Measurements from ENCODE around the gene NFATC1.

The NFATC1 gene

GRCh38 chr18:79459946-79460480 lies 64.3 kb downstream of the NFATC1 start:
- no peak for DNase-seq

DNA sequence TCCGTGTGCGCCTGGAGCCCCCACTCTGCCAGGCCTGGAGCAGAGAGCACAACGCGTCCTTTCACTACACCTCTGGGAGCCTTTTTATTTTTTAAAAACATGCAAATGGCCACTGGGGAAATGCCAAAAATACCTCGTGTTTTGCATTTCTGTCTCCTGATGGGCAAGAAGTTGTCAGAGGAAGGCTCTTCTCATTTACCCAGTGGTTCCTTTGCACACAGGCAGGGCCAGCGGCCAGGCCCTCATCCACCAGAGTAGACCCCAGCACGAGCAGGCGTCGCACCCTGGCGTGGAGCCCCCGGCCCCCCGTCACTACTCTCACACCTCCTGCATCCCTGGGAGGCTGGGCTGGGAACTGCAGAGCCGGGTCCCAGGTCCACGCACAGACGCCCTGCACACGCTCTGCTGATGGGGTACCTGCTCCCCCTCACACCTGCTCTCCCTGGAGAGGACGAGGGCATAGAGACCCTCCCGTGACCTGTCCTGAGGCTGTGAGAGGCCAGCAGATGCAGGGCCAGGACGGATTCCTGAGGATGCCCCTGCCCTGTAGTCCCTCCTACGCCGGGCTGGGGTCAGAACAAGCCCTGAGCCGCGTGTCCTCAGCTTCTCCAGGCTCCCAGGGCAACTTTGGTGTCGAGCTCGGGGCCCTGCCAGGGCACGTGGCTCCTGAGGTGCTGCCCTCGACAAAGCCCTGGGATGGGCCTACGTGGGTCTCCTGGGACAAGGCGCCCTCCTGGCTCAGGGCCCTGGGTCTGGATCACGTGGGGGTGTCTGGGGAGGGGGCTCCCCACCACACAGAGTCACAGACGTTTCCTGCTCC lies 65.0 kb downstream of the NFATC1 start:
- DNase-seq, result no peak

- DNase-seq, result no peak
These were observed 65.9 kb downstream of the NFATC1 start for GRCh38 chr18:79461627-79462026.

- no peak for DNase-seq
These were observed 67.8 kb downstream of the NFATC1 start for GRCh38 chr18:79463424-79463960.

- no peak for DNase-seq
These were observed 69.8 kb downstream of the NFATC1 start for GRCh38 chr18:79465392-79465991.

DNA sequence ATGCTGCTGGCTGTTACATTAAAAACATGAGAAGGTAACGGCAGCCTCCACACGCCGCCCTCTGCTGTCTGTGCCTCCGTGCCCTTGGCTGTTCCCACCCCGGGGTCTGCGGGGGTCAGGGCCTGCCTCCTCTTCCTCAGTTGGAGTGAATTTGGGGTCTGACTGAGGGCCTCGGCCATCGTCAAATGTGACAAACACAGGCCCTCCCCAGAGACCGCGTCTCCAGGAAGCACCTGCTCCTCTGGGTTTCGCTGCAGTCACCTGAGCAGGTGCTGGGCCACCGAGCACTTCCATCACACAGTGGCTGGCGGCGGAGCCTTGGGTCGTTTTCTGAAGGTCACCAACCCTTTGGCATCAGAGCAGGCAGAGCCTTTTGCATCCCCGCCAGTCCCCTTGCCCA lies 70.9 kb downstream of the NFATC1 start:
- no peak for DNase-seq

DNA sequence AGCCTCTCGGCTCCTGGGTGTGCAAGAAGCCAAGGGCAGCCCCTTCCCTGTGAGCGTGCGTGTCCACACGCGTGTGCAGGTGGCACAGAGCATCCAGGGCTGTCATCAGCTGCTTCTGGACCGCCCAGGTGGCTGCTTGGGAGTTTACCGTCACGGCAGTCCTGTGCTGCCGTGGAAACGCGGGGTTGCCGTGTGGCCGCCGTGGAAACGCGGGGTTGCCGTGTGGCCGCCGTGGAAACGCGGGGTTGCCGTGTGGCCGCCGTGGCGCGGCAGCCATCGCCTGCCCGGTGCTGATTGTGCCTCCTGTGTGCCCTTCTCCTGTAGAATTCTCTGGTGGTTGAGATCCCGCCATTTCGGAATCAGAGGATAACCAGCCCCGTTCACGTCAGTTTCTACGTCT lies 71.4 kb downstream of the NFATC1 start:
- no peak for DNase-seq

- no peak for DNase-seq
These were observed 72.5 kb downstream of the NFATC1 start for GRCh38 chr18:79468119-79468789.

- no peak for DNase-seq
These were observed 73.6 kb downstream of the NFATC1 start for GRCh38 chr18:79469309-79469708.

GRCh38 chr18:79469751-79470505 lies 74.2 kb downstream of the NFATC1 start:
- no peak for DNase-seq

GRCh38 chr18:79470547-79470946 lies 74.8 kb downstream of the NFATC1 start:
- DNase-seq, result no peak

- no peak for DNase-seq
These were observed 75.3 kb downstream of the NFATC1 start for GRCh38 chr18:79471046-79471445.

DNA sequence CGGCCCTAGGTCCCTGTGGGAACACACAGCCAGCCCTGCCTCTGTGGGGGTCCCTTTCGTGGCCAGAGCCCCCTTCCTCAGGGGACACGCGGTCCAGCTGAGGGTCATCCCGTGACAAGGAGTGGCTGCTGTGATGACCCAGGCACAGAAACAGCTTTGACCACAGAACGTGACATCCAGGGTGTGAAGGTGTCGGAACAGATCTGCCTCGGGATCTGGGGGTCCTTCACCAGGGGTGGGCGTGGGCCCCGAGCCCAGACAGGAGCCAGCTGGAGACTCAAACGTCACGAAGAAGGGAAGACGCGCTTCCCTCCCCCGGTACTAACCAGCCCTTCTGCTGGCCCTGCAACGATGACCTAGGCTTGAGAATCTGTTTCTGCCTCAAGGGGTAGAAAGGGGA lies 75.9 kb downstream of the NFATC1 start:
- DNase-seq, result no peak

GRCh38 chr18:79472176-79472575 lies 76.4 kb downstream of the NFATC1 start:
- DNase-seq, result no peak

GRCh38 chr18:79472946-79473345 lies 77.2 kb downstream of the NFATC1 start:
- DNase-seq, result no peak

GRCh38 chr18:79476031-79476917 lies 80.5 kb downstream of the NFATC1 start:
- no peak for DNase-seq

DNA sequence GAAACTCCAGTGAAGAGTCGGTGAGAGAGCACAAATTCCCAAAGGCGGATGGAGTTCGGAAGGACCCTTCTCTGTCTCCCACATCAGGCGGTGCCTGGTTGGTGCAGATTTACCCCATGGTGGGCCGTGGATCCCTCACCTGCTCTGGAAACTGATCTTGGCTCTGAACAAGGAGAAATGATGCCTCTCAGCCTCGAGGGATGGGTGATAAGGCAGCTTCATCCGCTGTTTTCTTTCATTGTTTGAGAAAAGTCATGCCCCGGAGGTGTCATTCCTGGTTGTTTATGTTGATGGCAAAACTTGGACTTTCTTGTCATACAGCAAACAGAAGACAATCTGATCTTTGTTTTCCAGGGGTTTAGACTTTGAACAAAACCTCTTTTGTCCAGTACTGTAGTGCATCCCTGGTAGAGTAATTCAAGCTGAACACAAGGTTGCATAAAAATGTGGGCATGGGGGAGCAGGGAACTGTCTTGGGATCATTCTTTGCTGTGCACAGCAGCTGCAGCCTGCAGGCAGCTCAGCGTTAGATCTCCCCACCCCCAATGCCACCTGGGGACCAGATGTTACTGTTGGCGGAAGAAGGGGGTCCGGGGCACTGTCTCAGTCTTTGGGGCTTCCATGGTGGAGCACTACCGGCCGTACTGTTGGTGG lies 81.3 kb downstream of the NFATC1 start:
- DNase-seq, result no peak

GRCh38 chr18:79477711-79478483 lies 82.2 kb downstream of the NFATC1 start:
- no peak for DNase-seq

GRCh38 chr18:79478484-79479115 lies 82.9 kb downstream of the NFATC1 start:
- no peak for DNase-seq

All from GOT3 (cell line).